Adipocyte (in vitro differentiated cells): ENCODE results near the gene ANKDD1A.
A peak's percentile ranks its signal among the peaks of the same experiment; 100 is the strongest.

Experiments used
- DNase-seq: peaks from one replicate; pipeline ENCODE4 v3.0.0-alpha.2; 2015; ENCODE audit warnings: low read depth
- H3K27me3 ChIP-seq: replicated peaks from 2 replicates; pipeline ENCODE4 v1.7.0; 2013; ENCODE audit warnings: mild to moderate bottlenecking, low read length, moderate library complexity; ENCODE audit not compliant: control insufficient read depth, insufficient read depth
- H3K36me3 ChIP-seq: 2 replicates; pipeline ENCODE4 v1.7.0; 2013; ENCODE audit warnings: low read length, mild to moderate bottlenecking, moderate library complexity; ENCODE audit not compliant: control insufficient read depth, insufficient read depth, severe bottlenecking
- H3K4me1 ChIP-seq: 2 replicates; pipeline ENCODE4 v1.7.0; 2013; ENCODE audit warnings: mild to moderate bottlenecking, low read length, moderate library complexity; ENCODE audit not compliant: control insufficient read depth, insufficient read depth
- H3K4me3 ChIP-seq: 2 replicates; pipeline ENCODE4 v1.7.0; 2013; ENCODE audit warnings: mild to moderate bottlenecking, low read length, moderate library complexity
- H3K9ac ChIP-seq: 2 replicates; pipeline ENCODE4 v1.7.0; 2013; ENCODE audit warnings: mild to moderate bottlenecking, low read length, moderate library complexity
- H3K9me3 ChIP-seq: 2 replicates; pipeline ENCODE4 v1.7.0; 2013; ENCODE audit warnings: mild to moderate bottlenecking, low read length, moderate library complexity; ENCODE audit not compliant: control insufficient read depth

ANKDD1A gene

GRCh38 chr15:64909546-64909945 lies 2.2 kb upstream of the ANKDD1A start:
- no peak for DNase-seq
- Histone ChIP-seq H3K4me3 (no peak overlapping the region), H3K9me3 (peaks cover 2% of the 10 kb centered on the region)

GRCh38 chr15:64912379-64913325 lies 950 bp downstream of the ANKDD1A start:
- Histone ChIP-seq H3K27me3 (no peaks in the 10 kb centered on the region), H3K9me3 (no peaks in the 10 kb centered on the region), H3K9ac (peak overlapping the region; percentile 74), H3K4me1 (peaks cover 7% of the 10 kb centered on the region), H3K4me3 (peak overlapping the region; percentile 85), H3K36me3 (no peaks in the 10 kb centered on the region)
- DNase-seq = no peak

More at GRCh38 chr15:64909546-64909945, 2.2 kb upstream of the ANKDD1A start:
- no peaks in the 10 kb centered on the region for H3K36me3 ChIP-seq
- H3K27me3 ChIP-seq = no peaks in the 10 kb centered on the region
- no peak overlapping the region for H3K9ac ChIP-seq
- peaks cover 15% of the 10 kb centered on the region for H3K4me1 ChIP-seq

GRCh38 chr15:64915518-64916227 lies 4.0 kb downstream of the ANKDD1A start:
- no peak for DNase-seq
- Histone ChIP-seq H3K9me3 (no peaks in the 10 kb centered on the region), H3K36me3 (no peaks in the 10 kb centered on the region)

GRCh38 chr15:64916365-64916764 lies 4.7 kb downstream of the ANKDD1A start:
- no peaks in the 10 kb centered on the region for H3K9me3 ChIP-seq
- no peak overlapping the region for H3K9ac ChIP-seq
- no peak for DNase-seq
- H3K36me3 ChIP-seq = no peaks in the 10 kb centered on the region
- peaks cover 4% of the 10 kb centered on the region for H3K4me1 ChIP-seq
- no peaks in the 10 kb centered on the region for H3K27me3 ChIP-seq
- no peak overlapping the region for H3K4me3 ChIP-seq

More at GRCh38 chr15:64915518-64916227, 4.0 kb downstream of the ANKDD1A start:
- peaks cover 7% of the 10 kb centered on the region for H3K4me1 ChIP-seq
- H3K27me3 ChIP-seq = no peaks in the 10 kb centered on the region
- no peak overlapping the region for H3K9ac ChIP-seq
- H3K4me3 ChIP-seq = no peak overlapping the region

- Histone ChIP-seq H3K27me3 (no peaks in the 10 kb centered on the region), H3K9me3 (no peaks in the 10 kb centered on the region), H3K4me1 (peaks cover 5% of the 10 kb centered on the region), H3K9ac (no peak overlapping the region), H3K4me3 (no peak overlapping the region), H3K36me3 (no peaks in the 10 kb centered on the region)
- DNase-seq = no peak
Observed at GRCh38 chr15:64917211-64917610, 5.5 kb downstream of the ANKDD1A start.

GRCh38 chr15:64919721-64920120 lies 8.0 kb downstream of the ANKDD1A start:
- Histone ChIP-seq H3K27me3 (no peaks in the 10 kb centered on the region), H3K4me3 (no peak overlapping the region), H3K9ac (no peak overlapping the region), H3K9me3 (no peaks in the 10 kb centered on the region), H3K4me1 (peaks cover 12% of the 10 kb centered on the region), H3K36me3 (no peaks in the 10 kb centered on the region)
- DNase-seq = no peak

- Histone ChIP-seq H3K36me3 (no peaks in the 10 kb centered on the region), H3K4me3 (no peak overlapping the region), H3K9ac (no peak overlapping the region), H3K4me1 (peaks cover 12% of the 10 kb centered on the region), H3K27me3 (no peaks in the 10 kb centered on the region), H3K9me3 (no peaks in the 10 kb centered on the region)
- peak; percentile 24 for DNase-seq
Observed at GRCh38 chr15:64921711-64922110, 10.0 kb downstream of the ANKDD1A start.

- Histone ChIP-seq H3K9ac (no peak overlapping the region), H3K27me3 (no peaks in the 10 kb centered on the region), H3K4me3 (no peak overlapping the region), H3K9me3 (no peaks in the 10 kb centered on the region), H3K4me1 (peaks cover 12% of the 10 kb centered on the region), H3K36me3 (no peaks in the 10 kb centered on the region)
- no peak for DNase-seq
Observed at GRCh38 chr15:64923546-64923945, 11.8 kb downstream of the ANKDD1A start.

GRCh38 chr15:64925335-64926330 lies 13.9 kb downstream of the ANKDD1A start:
- no peak overlapping the region for H3K9ac ChIP-seq
- DNase-seq = no peak
- H3K27me3 ChIP-seq = no peaks in the 10 kb centered on the region
- no peak overlapping the region for H3K4me3 ChIP-seq
- H3K36me3 ChIP-seq = no peaks in the 10 kb centered on the region
- H3K9me3 ChIP-seq = no peaks in the 10 kb centered on the region
- peaks cover 12% of the 10 kb centered on the region for H3K4me1 ChIP-seq

GRCh38 chr15:64926661-64927060 lies 15.0 kb downstream of the ANKDD1A start:
- Histone ChIP-seq H3K9ac (no peak overlapping the region), H3K9me3 (no peaks in the 10 kb centered on the region), H3K4me3 (no peak overlapping the region), H3K27me3 (no peaks in the 10 kb centered on the region), H3K4me1 (peaks cover 12% of the 10 kb centered on the region), H3K36me3 (no peaks in the 10 kb centered on the region)
- DNase-seq = no peak
